HCT116 (cell line): ENCODE data around the gene DLST. TPM values are rescaled to one million over a fixed set of nuclear protein-coding genes. Genes with fewer than 3 reads are reported as not detected.

Source experiments
- ATAC-seq: fragments of 200-7000 bp; cut with Tn5 transposase; 2 replicates; pipeline ENCODE4 v1.9.1; 2020; ENCODE audit warnings: mild to moderate bottlenecking, moderate library complexity
- BruUV-seq: library from RNA; stranded (reverse); fragments of 400-500 nt; replicated peaks from 2 replicates; lab custom pipeline; 2021; lab: Mats Ljungman, UMichigan
- CTCF ChIA-PET: fragments of 300-600 bp; sonication (Branson Sonifier 250); formaldehyde crosslinking; loops from one replicate; lab custom pipeline; 2021; ENCODE audit warnings: antibody characterized with exemption; lab: Charles Lee
- POLR2A ChIA-PET: fragments of 300-600, 350-600 bp; sonication (Branson Sonifier 250); formaldehyde crosslinking; loops from one replicate; lab custom pipeline; 2021; ENCODE audit warnings: antibody characterized with exemption; lab: Charles Lee
- RAD21 ChIA-PET, 2 experiments: fragments of 300-600 bp; sonication (Branson Sonifier 250); formaldehyde crosslinking; loops; one replicate each; lab custom pipeline; 2023; ENCODE audit warnings: low total read pairs in 2 of 2; ENCODE audit not compliant: uncharacterized antibody in 2 of 2, unreplicated experiment in 2 of 2, low non-redundant PET in 1 of 2; lab: Charles Lee
- DNase-seq: peaks from one replicate; pipeline ENCODE4 v3.0.0-alpha.2; 2010; ENCODE audit warnings: low read depth, low spot score
- H2AFZ ChIP-seq: fragments of 200-600 bp; shearing (Covaris generic), sonication (generic); 2 replicates; pipeline ENCODE4 v1.6.1; 2017; ENCODE audit warnings: low read depth, mixed run types, mixed read lengths, antibody characterized with exemption, low read length; ENCODE audit not compliant: poor library complexity, severe bottlenecking
- H3K27ac ChIP-seq: 2 replicates; pipeline ENCODE4 v1.5.1; 2012; ENCODE audit warnings: low read depth, low read length
- H3K27me3 ChIP-seq: fragments of 200-600 bp; sonication (generic); 2 replicates; pipeline ENCODE4 v1.6.1; 2016; ENCODE audit warnings: mixed run types, low read length, mixed read lengths; ENCODE audit not compliant: insufficient read depth
- H3K36me3 ChIP-seq, 2 experiments: fragments of 200-500 bp in 1 of 2; fragments of 200-600 bp in 1 of 2; sonication (Bioruptor generic) in 1 of 2; sonication (generic) in 1 of 2; 2 replicates each; pipeline versions ENCODE4 v1.5.1 to v1.6.1; 2014 to 2016; ENCODE audit warnings: low read length in 2 of 2, inconsistent platforms in 1 of 2, mixed read lengths in 1 of 2, mixed run types in 1 of 2; ENCODE audit not compliant: insufficient read depth in 2 of 2, control insufficient read depth in 1 of 2
- H3K4me1 ChIP-seq, 2 experiments: fragments of 200-600 bp in 1 of 2; sonication (generic) in 1 of 2; 2 replicates each; pipeline versions ENCODE4 v1.5.1 to v1.6.1; 2012 to 2017; ENCODE audit warnings: low read length in 2 of 2, inconsistent platforms in 1 of 2, mild to moderate bottlenecking in 1 of 2, mixed read lengths in 1 of 2, mixed run types in 1 of 2, moderate library complexity in 1 of 2; ENCODE audit not compliant: insufficient read depth in 2 of 2, control insufficient read depth in 1 of 2
- H3K4me2 ChIP-seq: fragments of 200-600 bp; sonication (generic); 2 replicates; pipeline ENCODE4 v1.6.1; 2017; ENCODE audit warnings: mixed run types, low read length, mixed read lengths
- H3K4me3 ChIP-seq, 2 experiments: fragments of 200-600 bp in 1 of 2; sonication (generic) in 1 of 2; replicated peaks in 1 of 2; 2 replicates each; pipeline ENCODE4 v1.5.1; 2011 to 2016; ENCODE audit warnings: low read length in 2 of 2, control low read depth in 1 of 2, low read depth in 1 of 2, mild to moderate bottlenecking in 1 of 2, mixed read lengths in 1 of 2, mixed run types in 1 of 2
- H3K79me2 ChIP-seq: fragments of 200-600 bp; sonication (generic); 2 replicates; pipeline ENCODE4 v1.6.1; 2017; ENCODE audit warnings: mild to moderate bottlenecking, mixed run types, low read length, moderate library complexity, mixed read lengths; ENCODE audit not compliant: insufficient read depth
- H3K9ac ChIP-seq: fragments of 200-600 bp; sonication (generic); 2 replicates; pipeline ENCODE4 v1.6.1; 2016; ENCODE audit warnings: low read length, mixed read lengths
- H3K9me2 ChIP-seq: fragments of 200-600 bp; sonication (generic), shearing (Covaris generic); 2 replicates; pipeline ENCODE4 v1.6.1; 2017; ENCODE audit warnings: mixed run types, mild to moderate bottlenecking, moderate library complexity; ENCODE audit not compliant: insufficient read depth
- H3K9me3 ChIP-seq, 2 experiments: fragments of 200-500 bp in 1 of 2; fragments of 200-600 bp in 1 of 2; sonication (Bioruptor generic) in 1 of 2; sonication (generic) in 1 of 2; 2 replicates each; pipeline ENCODE4 v1.6.1; 2014 to 2017; ENCODE audit warnings: low read length in 2 of 2, mixed read lengths in 2 of 2, inconsistent platforms in 1 of 2, low read depth in 1 of 2, mild to moderate bottlenecking in 1 of 2, mixed run types in 1 of 2, moderate library complexity in 1 of 2; ENCODE audit not compliant: control insufficient read depth in 1 of 2, insufficient read depth in 1 of 2
- H4K20me1 ChIP-seq: fragments of 200-600 bp; sonication (generic), shearing (Covaris generic); 2 replicates; pipeline ENCODE4 v1.6.1; 2017; ENCODE audit warnings: mixed run types, mild to moderate bottlenecking, moderate library complexity; ENCODE audit not compliant: insufficient read depth
- CBX3 ChIP-seq: IDR thresholded peaks from 2 replicates; pipeline ENCODE4 v1.6.1; 2012; ENCODE audit warnings: low read depth
- EZH2 ChIP-seq: fragments of 200-600 bp; sonication (generic); IDR thresholded peaks from 2 replicates; pipeline ENCODE4 v1.6.1; 2017; ENCODE audit warnings: antibody characterized with exemption, mixed run types
- EZH2phosphoT487 ChIP-seq: fragments of 200-600 bp; IDR thresholded peaks from 2 replicates; pipeline ENCODE4 v1.6.1; 2018; ENCODE audit warnings: antibody characterized with exemption, borderline replicate concordance
- RAD21 ChIP-seq: IDR thresholded peaks from 2 replicates; pipeline ENCODE4 v1.6.1; 2012; ENCODE audit warnings: low read depth, mild to moderate bottlenecking
- SRF ChIP-seq: IDR thresholded peaks from 2 replicates; pipeline ENCODE4 v1.6.1; 2012; ENCODE audit warnings: low read depth
- ZNF274 ChIP-seq: fragments of 200-500 bp; sonication (Bioruptor generic); IDR thresholded peaks from 2 replicates; pipeline ENCODE4 v1.6.1; 2014; ENCODE audit warnings: mild to moderate bottlenecking, low read depth, low read length, inconsistent platforms
- intact Hi-C: fragments of 100-400 bp; cut with micrococcal nuclease; formaldehyde crosslinking; loops from 2 replicates; pipeline ENCODE4 v1.10.0; 2022
- total RNA-seq: library from RNA; stranded (reverse); gene quantifications from one replicate; pipeline ENCODE4 v1.2.1, GENCODE V29; 2021; ENCODE audit not compliant: unreplicated experiment
- TF ChIP-seq, protein P1 (sequence below), 3 experiments: fragments of 200-600 bp in 1 of 3; sonication (generic) in 1 of 3; IDR thresholded peaks in 2 of 3; conservative IDR thresholded peaks in 1 of 3; 2 replicates each; pipeline ENCODE4 v1.5.1; 2012 to 2017; ENCODE audit warnings: low read depth in 2 of 3, low read length in 2 of 3, antibody characterized with exemption in 1 of 3, borderline replicate concordance in 1 of 3, control low read depth in 1 of 3, mild to moderate bottlenecking in 1 of 3, mixed read lengths in 1 of 3, mixed run types in 1 of 3, moderate library complexity in 1 of 3; ENCODE audit not compliant: insufficient read depth in 1 of 3

DLST gene
- total RNA-seq, 1 experiment from 2014 or later = 101 TPM

- ATAC-seq = no peak
- H3K9me2 ChIP-seq = no peaks in the 10 kb centered on the region
- H3K9ac ChIP-seq = no peak overlapping the region
- no peak overlapping the region for H3K4me2 ChIP-seq
- H3K27me3 ChIP-seq = no peaks in the 10 kb centered on the region
- H3K27ac ChIP-seq = no peak overlapping the region
- BruUV-seq = no TSS peak
- ChIA-PET RAD21 (no interaction called here), POLR2A (no interaction called here), CTCF (interaction anchor here (0.6 kb wide), 1 partner anchor 20 kb away, joined by 3 read pairs; no protein-coding TSS in a partner anchor)
- H4K20me1 ChIP-seq = no peaks in the 10 kb centered on the region
- no peaks in the 10 kb centered on the region for H3K79me2 ChIP-seq
- intact Hi-C loops = no loop called here
- H3K4me1 ChIP-seq = no peaks in the 10 kb centered on the region
- H2AFZ ChIP-seq = no peak overlapping the region
- TF ChIP-seq CBX3 = no peak
- TF ChIP-seq, protein P1, sequence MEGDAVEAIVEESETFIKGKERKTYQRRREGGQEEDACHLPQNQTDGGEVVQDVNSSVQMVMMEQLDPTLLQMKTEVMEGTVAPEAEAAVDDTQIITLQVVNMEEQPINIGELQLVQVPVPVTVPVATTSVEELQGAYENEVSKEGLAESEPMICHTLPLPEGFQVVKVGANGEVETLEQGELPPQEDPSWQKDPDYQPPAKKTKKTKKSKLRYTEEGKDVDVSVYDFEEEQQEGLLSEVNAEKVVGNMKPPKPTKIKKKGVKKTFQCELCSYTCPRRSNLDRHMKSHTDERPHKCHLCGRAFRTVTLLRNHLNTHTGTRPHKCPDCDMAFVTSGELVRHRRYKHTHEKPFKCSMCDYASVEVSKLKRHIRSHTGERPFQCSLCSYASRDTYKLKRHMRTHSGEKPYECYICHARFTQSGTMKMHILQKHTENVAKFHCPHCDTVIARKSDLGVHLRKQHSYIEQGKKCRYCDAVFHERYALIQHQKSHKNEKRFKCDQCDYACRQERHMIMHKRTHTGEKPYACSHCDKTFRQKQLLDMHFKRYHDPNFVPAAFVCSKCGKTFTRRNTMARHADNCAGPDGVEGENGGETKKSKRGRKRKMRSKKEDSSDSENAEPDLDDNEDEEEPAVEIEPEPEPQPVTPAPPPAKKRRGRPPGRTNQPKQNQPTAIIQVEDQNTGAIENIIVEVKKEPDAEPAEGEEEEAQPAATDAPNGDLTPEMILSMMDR (IDR thresholded peaks at IDR 0.05 in 2 of 3, conservative IDR thresholded peaks at IDR 0.05 in 1 of 3; ENCODE audit: borderline replicate concordance in 1 of 3, insufficient read depth in 1 of 3, low read depth in 2 of 3, low read length in 2 of 3) = no peak
- TF ChIP-seq EZH2phosphoT487 = no peak
- TF ChIP-seq EZH2 = no peak
- TF ChIP-seq SRF = no peak
- TF ChIP-seq RAD21 = no peak
- no peak for TF ChIP-seq ZNF274
- DNase-seq = no peak
- H3K4me3 ChIP-seq = no peak overlapping the region
- H3K9me3 ChIP-seq = no peaks in the 10 kb centered on the region
- peaks cover 4 to 8% of the 10 kb centered on the region in 2 experiments; a peak in 2 of 4 replicates for H3K36me3 ChIP-seq
Observed at GRCh38 chr14:74841230-74842207, 40.2 kb upstream of the DLST start.
